ENCODE results near the gene TOP2B.
A peak's percentile ranks its signal among the peaks of the same experiment; 100 is the strongest.

TOP2B gene, protein sequence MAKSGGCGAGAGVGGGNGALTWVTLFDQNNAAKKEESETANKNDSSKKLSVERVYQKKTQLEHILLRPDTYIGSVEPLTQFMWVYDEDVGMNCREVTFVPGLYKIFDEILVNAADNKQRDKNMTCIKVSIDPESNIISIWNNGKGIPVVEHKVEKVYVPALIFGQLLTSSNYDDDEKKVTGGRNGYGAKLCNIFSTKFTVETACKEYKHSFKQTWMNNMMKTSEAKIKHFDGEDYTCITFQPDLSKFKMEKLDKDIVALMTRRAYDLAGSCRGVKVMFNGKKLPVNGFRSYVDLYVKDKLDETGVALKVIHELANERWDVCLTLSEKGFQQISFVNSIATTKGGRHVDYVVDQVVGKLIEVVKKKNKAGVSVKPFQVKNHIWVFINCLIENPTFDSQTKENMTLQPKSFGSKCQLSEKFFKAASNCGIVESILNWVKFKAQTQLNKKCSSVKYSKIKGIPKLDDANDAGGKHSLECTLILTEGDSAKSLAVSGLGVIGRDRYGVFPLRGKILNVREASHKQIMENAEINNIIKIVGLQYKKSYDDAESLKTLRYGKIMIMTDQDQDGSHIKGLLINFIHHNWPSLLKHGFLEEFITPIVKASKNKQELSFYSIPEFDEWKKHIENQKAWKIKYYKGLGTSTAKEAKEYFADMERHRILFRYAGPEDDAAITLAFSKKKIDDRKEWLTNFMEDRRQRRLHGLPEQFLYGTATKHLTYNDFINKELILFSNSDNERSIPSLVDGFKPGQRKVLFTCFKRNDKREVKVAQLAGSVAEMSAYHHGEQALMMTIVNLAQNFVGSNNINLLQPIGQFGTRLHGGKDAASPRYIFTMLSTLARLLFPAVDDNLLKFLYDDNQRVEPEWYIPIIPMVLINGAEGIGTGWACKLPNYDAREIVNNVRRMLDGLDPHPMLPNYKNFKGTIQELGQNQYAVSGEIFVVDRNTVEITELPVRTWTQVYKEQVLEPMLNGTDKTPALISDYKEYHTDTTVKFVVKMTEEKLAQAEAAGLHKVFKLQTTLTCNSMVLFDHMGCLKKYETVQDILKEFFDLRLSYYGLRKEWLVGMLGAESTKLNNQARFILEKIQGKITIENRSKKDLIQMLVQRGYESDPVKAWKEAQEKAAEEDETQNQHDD (N-terminal part only)
- 335 reads per million, percentile 96 among the genes with 10 or more reads in this experiment for total RNA-seq

DNA sequence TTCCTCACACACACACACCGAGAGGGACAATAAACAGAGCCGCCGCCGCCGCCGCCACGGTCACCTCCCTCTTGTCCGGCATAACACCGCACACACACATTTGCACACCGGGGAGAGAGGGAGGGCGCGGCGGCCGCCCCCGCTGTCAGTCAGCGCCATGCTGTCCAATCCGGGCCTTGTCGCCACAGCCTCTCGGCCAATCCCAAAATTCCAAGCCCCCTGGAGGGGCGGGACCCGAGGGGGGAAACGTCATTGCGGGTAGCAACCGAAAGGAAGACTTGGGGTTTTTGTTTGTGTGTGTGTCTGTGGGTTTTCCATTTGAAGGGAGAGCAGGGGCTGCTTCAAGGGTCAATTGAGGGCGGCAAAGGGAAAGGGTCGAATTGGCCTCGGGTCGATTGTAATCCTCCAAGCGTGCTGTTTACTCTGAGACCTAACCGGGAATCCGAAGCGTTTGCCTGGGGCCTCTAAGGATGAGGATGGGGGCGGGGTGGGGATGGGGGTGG, at the start of gene TOP2B:
Gene TOP2B (minus strand): TSS at position 96 of the 503 bp plus-strand sequence. CDS start 610 bp downstream, outside the sequence.
- peak; percentile 93 for DNase-seq

GRCh38 chr3:25713341-25713985, 48.8 kb upstream of the TOP2B start:
- DNase-seq, result no peak

GRCh38 chr3:25711090-25711489, 46.4 kb upstream of the TOP2B start:
- DNase-seq, result no peak

- no peak for DNase-seq
Observed at GRCh38 chr3:25708036-25708435, 43.3 kb upstream of the TOP2B start.

GRCh38 chr3:25707268-25707926, 42.7 kb upstream of the TOP2B start:
- DNase-seq, result no peak

DNA sequence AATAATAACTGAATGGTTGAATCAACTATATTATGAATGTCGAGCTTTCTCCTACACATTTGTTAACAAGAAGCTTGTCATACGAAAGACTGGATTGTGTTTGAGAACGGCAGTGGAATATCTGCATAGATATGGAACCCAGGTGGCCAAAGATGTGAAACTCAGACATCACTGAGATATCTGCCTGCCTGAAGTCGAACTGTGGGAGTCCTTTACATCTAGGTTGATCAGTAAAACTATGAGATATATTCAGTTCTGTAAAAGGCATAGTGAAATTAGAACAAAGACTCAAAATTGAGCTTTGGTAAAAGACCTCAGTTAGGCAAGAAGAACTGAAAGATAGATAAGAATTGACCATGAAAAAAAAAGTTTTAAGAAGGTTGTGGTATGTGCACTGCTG, 41.5 kb upstream of the TOP2B start:
- no peak for DNase-seq

DNA sequence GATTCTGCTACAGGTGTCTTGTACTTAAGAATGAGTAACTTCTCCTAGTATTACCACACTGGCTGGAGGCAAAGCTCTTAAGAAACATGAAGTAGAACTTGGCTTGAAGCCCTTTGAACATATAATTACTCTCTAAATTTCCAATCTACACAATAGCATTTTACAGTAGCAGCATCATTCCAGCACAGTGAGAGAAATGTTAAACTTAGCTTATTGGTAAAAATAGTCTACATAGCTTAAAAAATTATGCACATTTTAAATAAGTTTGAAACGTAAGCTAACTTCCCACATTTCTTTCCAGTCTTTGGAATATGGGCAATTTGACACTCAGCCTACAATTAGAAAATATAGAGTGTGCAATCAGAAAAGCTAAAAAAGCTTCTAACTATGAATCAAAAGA, 32.8 kb upstream of the TOP2B start:
- no peak for DNase-seq

DNA sequence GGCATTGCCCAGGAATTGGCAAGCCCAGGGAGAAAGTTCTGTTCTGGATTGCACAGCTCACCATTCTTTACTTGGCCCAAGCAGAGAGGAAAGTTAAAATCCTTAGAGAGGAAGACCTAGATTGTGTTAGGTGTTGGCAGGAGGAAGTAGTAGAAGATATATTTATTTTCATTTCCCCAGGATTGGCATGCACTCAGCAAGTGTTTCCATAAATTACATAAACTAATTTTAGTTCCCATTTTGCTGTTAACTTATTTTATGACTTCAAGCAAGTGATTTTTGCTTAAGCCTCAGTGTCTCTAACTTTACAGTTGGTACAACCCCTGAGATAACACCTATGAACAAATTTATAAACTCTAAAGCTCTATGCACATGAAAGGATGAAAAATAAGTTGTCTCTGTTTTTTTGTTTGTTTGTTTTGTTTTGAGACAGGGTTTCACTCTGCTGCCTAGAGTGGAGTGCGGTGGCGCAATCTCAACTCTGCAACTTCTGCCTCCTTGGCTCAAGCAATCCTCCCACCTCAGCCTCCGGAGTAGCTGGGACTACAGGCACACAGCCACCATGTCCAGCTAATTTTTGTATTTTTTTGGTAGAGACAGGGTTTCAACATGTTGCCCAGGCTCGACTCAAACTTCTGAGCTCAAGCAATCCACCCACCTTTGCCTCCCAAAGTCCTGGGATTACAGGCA, 31.2 kb upstream of the TOP2B start:
- DNase-seq, result no peak

DNA sequence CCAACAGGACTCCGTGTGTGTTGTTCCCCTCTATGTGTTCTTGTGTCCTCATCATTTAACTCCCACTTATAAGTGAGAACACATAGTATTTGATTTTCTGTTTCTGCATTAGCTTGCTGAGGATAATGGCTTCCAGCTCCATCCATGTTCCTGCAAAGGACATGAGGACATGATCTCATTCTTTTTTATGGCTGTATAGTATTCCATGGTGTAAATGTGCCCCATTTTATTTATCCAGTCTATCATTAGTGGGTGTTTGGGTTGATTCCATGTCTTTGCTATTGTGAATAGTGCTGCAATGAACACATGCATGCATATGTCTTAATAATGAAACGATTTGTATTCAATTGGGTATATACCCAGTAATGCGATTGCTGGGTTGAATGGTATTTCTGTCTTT, 28.5 kb upstream of the TOP2B start:
- no peak for DNase-seq

GRCh38 chr3:25692341-25692740, 27.6 kb upstream of the TOP2B start:
- DNase-seq, result no peak

GRCh38 chr3:25690768-25691533, 26.2 kb upstream of the TOP2B start:
- no peak for DNase-seq

DNA sequence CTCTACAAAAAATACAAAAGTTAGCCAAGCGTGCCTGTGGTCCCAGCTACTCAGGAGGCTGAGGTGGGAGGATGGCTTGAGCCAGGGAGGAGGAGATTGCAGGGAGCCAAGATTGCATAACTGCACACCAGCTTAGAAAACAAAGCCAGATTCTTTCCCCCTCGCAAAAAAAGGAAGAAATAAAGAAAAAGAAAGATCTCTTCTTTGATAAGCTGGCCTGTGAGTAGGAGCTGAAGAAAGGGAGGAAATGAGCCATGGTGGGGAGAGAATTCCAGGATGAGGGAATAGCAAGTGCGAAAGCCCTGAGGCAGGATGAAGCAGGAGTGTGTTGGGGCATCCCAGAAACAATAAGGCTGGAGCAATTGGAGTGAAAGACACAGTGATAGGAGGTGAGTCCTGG, 24.5 kb upstream of the TOP2B start:
- no peak for DNase-seq

GRCh38 chr3:25687742-25688141, 23.0 kb upstream of the TOP2B start:
- DNase-seq, result no peak

DNA sequence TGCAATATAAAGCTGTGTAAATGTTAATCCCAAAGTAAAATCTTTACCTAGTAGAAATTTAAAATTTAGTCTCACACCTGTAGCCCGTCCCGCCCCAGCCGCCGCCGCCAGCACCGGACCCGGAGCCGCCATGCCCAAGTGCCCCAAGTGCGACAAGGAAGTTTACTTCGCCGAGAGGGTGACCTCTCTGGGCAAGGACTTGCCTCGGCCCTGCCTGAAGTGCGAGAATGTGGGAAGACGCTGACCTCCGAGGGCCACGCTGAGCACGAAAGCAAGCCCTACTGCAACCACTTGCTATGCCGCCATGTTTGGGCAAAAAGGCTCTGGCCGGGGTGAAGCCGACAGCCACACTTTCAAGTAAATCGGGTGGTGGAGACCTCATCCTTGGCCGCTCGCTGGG, 22.1 kb upstream of the TOP2B start:
- DNase-seq, result no peak

GRCh38 chr3:25683882-25684281, 19.2 kb upstream of the TOP2B start:
- no peak for DNase-seq

DNA sequence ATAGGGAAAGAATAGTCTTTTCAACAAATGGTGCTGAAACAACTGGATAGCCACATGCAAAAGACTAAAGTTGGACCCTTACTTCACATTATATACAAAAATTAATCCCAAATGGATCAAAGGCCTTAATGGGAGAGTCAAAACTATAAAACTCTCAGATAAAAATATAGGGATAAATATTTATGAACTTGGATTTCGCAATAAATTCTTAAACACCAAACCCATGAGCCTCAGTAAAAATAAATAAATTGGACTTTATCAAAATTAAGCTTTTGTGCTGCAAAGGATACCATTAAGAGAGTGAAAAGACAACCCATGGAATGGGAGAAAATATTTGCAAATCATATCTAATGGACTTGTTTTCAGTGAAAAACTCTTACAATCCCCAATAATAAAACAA, 18.7 kb upstream of the TOP2B start:
- no peak for DNase-seq

DNA sequence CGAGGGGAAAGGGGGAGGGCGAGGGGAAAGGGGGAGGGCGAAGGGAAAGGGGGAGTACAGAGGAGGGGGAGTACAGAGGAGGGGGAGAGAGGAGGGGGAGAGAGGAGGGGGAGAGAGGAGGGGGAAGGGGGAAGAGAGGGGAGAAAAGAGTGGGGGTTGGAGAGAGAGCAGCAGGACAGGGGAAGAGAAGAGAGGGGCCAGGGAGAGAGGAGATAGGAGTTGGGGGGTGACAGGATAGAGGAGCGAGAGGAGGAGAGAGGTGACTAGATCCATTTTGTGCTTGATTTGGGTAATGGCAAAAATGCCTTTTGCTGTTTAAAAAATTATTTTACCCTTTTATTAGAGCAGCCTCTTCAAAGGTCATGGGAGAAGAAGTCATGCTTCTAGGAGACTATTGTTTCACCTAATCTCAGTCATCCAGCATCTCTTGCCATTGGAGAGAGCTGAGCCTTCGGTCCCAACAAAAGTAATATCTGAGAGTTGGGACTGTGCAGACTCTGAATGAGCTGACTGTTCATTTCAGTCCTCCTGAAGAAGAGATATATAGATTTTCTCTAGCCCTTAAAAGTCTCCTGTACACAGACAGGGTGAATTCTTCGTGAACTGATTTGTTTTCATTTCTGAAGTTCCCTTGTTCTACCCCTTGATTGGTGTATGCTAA, 15.1 kb upstream of the TOP2B start:
- DNase-seq, result no peak

DNA sequence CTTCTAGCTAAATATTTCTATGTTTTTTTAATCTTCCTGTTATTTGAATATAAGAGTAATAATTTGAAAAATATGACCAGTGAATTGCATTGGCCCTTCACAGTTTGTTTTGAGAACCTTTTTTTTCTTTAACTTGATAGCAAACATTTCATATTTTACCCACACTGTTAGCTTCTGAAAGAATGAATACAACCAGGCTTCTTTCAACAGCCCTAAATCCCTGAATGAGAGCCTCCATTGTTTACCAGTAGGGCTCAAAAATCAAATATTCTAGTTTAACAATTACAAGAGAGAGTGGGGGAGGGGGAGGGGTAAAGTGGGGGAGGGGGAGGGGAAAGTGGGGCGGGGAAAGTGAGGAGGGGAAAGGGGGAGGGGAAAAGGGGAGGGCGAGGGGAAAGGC, 14.5 kb upstream of the TOP2B start:
- no peak for DNase-seq

DNA sequence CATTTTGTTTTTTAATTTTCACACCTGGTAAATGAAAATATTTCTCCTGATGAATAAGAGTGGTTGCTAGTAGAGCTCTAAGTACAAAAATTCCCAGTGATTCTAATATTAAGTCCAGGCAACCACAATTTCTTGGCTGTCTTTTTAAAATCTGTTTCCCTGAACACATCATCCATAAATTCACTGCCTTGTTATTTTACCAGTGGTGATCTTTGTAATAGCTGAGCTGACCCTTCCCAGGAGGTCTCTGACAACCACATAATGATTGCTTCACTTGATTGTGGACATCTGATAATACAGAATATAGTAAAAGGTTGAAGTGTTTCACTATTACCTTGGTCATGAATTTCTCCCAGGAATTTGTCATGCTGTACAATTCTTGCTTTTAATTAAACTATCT, 13.9 kb upstream of the TOP2B start:
- DNase-seq, result no peak

- no peak for DNase-seq
Observed at GRCh38 chr3:25677121-25677520, 12.4 kb upstream of the TOP2B start.

Measured in effector CD4-positive, alpha-beta T cell (primary cell).